Measurements from ENCODE around the gene PUSL1.

The PUSL1 gene

DNA sequence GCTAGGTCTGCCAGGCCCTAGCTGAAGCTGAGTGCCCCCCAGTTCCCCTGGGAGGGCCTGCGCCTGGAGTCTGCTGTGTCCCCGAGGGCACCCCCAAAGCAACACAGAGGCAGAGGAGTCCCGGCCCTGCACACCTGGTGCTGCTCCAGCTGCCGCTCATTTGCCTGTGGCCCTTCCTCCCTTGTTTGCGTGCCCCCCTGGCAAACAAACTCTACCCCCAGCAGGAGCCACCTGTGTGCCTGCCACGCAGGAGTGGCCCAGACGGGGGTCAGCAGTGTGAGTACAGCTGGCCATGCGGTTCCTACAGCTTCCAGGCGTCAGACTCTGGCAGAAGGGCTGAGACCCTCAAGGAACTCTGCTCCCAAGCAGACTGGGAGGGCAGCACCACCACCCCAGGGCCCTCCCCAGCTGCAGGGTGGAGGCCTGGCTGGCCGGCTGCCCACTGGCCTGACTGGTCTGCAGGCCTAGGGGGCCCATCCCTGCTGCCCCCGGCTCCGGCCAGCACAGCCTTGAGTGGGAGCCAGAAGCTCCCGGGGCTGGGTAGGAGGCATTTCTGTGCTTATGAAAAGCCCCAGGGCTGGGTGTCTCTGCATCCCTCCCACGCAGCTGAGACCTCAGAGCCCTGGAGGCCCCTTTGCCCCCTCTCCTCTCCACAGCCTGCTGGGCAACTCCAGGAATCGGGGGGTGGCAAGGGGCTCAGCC is 22.1 kb downstream of the PUSL1 start:
- DNase-seq (ENCODE audit: low read depth, low spot score), result no peak
- Histone ChIP-seq H3K4me3 (ENCODE audit: insufficient read length, low read depth) (no peak overlapping the region), H3K4me1 (ENCODE audit: insufficient read depth, insufficient read length) (peaks cover 6% of the 10 kb centered on the region), H3K36me3 (ENCODE audit: insufficient read depth, insufficient read length, low read length) (peaks cover 21% of the 10 kb centered on the region), H3K27me3 (ENCODE audit: insufficient read depth, insufficient read length) (no peaks in the 10 kb centered on the region), H3K9me3 (ENCODE audit: insufficient read depth, low read length) (no peaks in the 10 kb centered on the region), H3K9ac (ENCODE audit: insufficient read length, low read depth) (no peak overlapping the region)
- TF ChIP-seq ZNF274 (IDR thresholded peaks at IDR 0.05; ENCODE audit: low read depth, low read length) (no peak), YY1 (IDR thresholded peaks at IDR 0.05; ENCODE audit: insufficient read depth, insufficient read length) (no peak), SUZ12 (IDR thresholded peaks at IDR 0.05; ENCODE audit: extremely low read depth, insufficient read depth, insufficient read length) (no peak)

DNA sequence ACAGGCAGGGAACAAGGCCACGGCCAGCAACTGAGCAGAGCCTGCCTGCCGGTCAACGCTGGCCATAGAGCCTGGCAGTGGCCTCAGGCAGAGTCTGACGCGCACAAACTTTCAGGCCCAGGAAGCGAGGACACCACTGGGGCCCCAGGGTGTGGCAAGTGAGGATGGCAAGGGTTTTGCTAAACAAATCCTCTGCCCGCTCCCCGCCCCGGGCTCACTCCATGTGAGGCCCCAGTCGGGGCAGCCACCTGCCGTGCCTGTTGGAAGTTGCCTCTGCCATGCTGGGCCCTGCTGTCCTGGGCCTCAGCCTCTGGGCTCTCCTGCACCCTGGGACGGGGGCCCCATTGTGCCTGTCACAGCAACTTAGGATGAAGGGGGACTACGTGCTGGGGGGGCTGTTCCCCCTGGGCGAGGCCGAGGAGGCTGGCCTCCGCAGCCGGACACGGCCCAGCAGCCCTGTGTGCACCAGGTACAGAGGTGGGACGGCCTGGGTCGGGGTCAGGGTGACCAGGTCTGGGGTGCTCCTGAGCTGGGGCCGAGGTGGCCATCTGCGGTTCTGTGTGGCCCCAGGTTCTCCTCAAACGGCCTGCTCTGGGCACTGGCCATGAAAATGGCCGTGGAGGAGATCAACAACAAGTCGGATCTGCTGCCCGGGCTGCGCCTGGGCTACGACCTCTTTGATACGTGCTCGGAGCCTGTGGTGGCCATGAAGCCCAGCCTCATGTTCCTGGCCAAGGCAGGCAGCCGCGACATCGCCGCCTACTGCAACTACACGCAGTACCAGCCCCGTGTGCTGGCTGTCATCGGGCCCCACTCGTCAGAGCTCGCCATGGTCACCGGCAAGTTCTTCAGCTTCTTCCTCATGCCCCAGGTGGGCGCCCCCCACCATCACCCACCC is 22.9 kb downstream of the PUSL1 start, which contains the start of gene TAS1R3:
TAS1R3 (plus strand) TSS at position 213 of the 898 bp plus-strand sequence; CDS start at position 279, 66 bp downstream.
- Histone ChIP-seq H3K9ac (ENCODE audit: insufficient read length, low read depth) (no peak within 1 kb of the TSS), H3K4me1 (ENCODE audit: insufficient read depth, insufficient read length) (peaks cover 4% of the 10 kb centered on the region), H3K9me3 (ENCODE audit: insufficient read depth, low read length) (no peaks in the 10 kb centered on the region), H3K27me3 (ENCODE audit: insufficient read depth, insufficient read length) (no peaks in the 10 kb centered on the region), H3K36me3 (ENCODE audit: insufficient read depth, insufficient read length, low read length) (peaks cover 22% of the 10 kb centered on the region), H3K4me3 (ENCODE audit: insufficient read length, low read depth) (no peak within 1 kb of the TSS)
- DNase-seq (ENCODE audit: low read depth, low spot score), result no peak
- TF ChIP-seq ZNF274 (IDR thresholded peaks at IDR 0.05; ENCODE audit: low read depth, low read length) (no peak), YY1 (IDR thresholded peaks at IDR 0.05; ENCODE audit: insufficient read depth, insufficient read length) (no peak), SUZ12 (IDR thresholded peaks at IDR 0.05; ENCODE audit: extremely low read depth, insufficient read depth, insufficient read length) (no peak)

DNA sequence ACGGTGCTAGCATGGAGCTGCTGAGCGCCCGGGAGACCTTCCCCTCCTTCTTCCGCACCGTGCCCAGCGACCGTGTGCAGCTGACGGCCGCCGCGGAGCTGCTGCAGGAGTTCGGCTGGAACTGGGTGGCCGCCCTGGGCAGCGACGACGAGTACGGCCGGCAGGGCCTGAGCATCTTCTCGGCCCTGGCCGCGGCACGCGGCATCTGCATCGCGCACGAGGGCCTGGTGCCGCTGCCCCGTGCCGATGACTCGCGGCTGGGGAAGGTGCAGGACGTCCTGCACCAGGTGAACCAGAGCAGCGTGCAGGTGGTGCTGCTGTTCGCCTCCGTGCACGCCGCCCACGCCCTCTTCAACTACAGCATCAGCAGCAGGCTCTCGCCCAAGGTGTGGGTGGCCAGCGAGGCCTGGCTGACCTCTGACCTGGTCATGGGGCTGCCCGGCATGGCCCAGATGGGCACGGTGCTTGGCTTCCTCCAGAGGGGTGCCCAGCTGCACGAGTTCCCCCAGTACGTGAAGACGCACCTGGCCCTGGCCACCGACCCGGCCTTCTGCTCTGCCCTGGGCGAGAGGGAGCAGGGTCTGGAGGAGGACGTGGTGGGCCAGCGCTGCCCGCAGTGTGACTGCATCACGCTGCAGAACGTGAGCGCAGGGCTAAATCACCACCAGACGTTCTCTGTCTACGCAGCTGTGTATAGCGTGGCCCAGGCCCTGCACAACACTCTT is 23.8 kb downstream of the PUSL1 start:
- no peak for DNase-seq (ENCODE audit: low read depth, low spot score)
- peaks cover 29% of the 10 kb centered on the region for H3K36me3 ChIP-seq (ENCODE audit: insufficient read depth, insufficient read length, low read length)
- peaks cover 4% of the 10 kb centered on the region for H3K4me1 ChIP-seq (ENCODE audit: insufficient read depth, insufficient read length)
- H3K27me3 ChIP-seq (ENCODE audit: insufficient read depth, insufficient read length), result no peaks in the 10 kb centered on the region
- no peak for TF ChIP-seq ZNF274 (IDR thresholded peaks at IDR 0.05; ENCODE audit: low read depth, low read length)
- no peak for TF ChIP-seq YY1 (IDR thresholded peaks at IDR 0.05; ENCODE audit: insufficient read depth, insufficient read length)
- TF ChIP-seq SUZ12 (IDR thresholded peaks at IDR 0.05; ENCODE audit: extremely low read depth, insufficient read depth, insufficient read length), result no peak
- H3K9ac ChIP-seq (ENCODE audit: insufficient read length, low read depth), result no peak overlapping the region
- H3K9me3 ChIP-seq (ENCODE audit: insufficient read depth, low read length), result no peaks in the 10 kb centered on the region
- H3K4me3 ChIP-seq (ENCODE audit: insufficient read length, low read depth), result no peak overlapping the region

DNA sequence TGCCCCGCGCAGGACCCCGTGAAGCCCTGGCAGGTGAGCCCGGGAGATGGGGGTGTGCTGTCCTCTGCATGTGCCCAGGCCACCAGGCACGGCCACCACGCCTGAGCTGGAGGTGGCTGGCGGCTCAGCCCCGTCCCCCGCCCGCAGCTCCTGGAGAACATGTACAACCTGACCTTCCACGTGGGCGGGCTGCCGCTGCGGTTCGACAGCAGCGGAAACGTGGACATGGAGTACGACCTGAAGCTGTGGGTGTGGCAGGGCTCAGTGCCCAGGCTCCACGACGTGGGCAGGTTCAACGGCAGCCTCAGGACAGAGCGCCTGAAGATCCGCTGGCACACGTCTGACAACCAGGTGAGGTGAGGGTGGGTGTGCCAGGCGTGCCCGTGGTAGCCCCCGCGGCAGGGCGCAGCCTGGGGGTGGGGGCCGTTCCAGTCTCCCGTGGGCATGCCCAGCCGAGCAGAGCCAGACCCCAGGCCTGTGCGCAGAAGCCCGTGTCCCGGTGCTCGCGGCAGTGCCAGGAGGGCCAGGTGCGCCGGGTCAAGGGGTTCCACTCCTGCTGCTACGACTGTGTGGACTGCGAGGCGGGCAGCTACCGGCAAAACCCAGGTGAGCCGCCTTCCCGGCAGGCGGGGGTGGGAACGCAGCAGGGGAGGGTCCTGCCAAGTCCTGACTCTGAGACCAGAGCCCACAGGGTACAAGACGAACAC is 24.5 kb downstream of the PUSL1 start:
- Histone ChIP-seq H3K9ac (ENCODE audit: insufficient read length, low read depth) (no peak overlapping the region), H3K4me3 (ENCODE audit: insufficient read length, low read depth) (no peak overlapping the region), H3K9me3 (ENCODE audit: insufficient read depth, low read length) (no peaks in the 10 kb centered on the region), H3K27me3 (ENCODE audit: insufficient read depth, insufficient read length) (no peaks in the 10 kb centered on the region), H3K4me1 (ENCODE audit: insufficient read depth, insufficient read length) (peaks cover 4% of the 10 kb centered on the region), H3K36me3 (ENCODE audit: insufficient read depth, insufficient read length, low read length) (peaks cover 27% of the 10 kb centered on the region)
- no peak for TF ChIP-seq SUZ12 (IDR thresholded peaks at IDR 0.05; ENCODE audit: extremely low read depth, insufficient read depth, insufficient read length)
- no peak for TF ChIP-seq YY1 (IDR thresholded peaks at IDR 0.05; ENCODE audit: insufficient read depth, insufficient read length)
- no peak for TF ChIP-seq ZNF274 (IDR thresholded peaks at IDR 0.05; ENCODE audit: low read depth, low read length)
- no peak for DNase-seq (ENCODE audit: low read depth, low spot score)

DNA sequence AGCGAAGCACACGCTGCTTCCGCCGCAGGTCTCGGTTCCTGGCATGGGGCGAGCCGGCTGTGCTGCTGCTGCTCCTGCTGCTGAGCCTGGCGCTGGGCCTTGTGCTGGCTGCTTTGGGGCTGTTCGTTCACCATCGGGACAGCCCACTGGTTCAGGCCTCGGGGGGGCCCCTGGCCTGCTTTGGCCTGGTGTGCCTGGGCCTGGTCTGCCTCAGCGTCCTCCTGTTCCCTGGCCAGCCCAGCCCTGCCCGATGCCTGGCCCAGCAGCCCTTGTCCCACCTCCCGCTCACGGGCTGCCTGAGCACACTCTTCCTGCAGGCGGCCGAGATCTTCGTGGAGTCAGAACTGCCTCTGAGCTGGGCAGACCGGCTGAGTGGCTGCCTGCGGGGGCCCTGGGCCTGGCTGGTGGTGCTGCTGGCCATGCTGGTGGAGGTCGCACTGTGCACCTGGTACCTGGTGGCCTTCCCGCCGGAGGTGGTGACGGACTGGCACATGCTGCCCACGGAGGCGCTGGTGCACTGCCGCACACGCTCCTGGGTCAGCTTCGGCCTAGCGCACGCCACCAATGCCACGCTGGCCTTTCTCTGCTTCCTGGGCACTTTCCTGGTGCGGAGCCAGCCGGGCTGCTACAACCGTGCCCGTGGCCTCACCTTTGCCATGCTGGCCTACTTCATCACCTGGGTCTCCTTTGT is 25.3 kb downstream of the PUSL1 start:
- Histone ChIP-seq H3K9me3 (ENCODE audit: insufficient read depth, low read length) (no peaks in the 10 kb centered on the region), H3K4me3 (ENCODE audit: insufficient read length, low read depth) (no peak overlapping the region), H3K27me3 (ENCODE audit: insufficient read depth, insufficient read length) (no peaks in the 10 kb centered on the region), H3K36me3 (ENCODE audit: insufficient read depth, insufficient read length, low read length) (peaks cover 28% of the 10 kb centered on the region), H3K4me1 (ENCODE audit: insufficient read depth, insufficient read length) (peaks cover 4% of the 10 kb centered on the region), H3K9ac (ENCODE audit: insufficient read length, low read depth) (no peak overlapping the region)
- TF ChIP-seq SUZ12 (IDR thresholded peaks at IDR 0.05; ENCODE audit: extremely low read depth, insufficient read depth, insufficient read length), result no peak
- TF ChIP-seq YY1 (IDR thresholded peaks at IDR 0.05; ENCODE audit: insufficient read depth, insufficient read length), result no peak
- no peak for TF ChIP-seq ZNF274 (IDR thresholded peaks at IDR 0.05; ENCODE audit: low read depth, low read length)
- DNase-seq (ENCODE audit: low read depth, low spot score), result no peak

DNA sequence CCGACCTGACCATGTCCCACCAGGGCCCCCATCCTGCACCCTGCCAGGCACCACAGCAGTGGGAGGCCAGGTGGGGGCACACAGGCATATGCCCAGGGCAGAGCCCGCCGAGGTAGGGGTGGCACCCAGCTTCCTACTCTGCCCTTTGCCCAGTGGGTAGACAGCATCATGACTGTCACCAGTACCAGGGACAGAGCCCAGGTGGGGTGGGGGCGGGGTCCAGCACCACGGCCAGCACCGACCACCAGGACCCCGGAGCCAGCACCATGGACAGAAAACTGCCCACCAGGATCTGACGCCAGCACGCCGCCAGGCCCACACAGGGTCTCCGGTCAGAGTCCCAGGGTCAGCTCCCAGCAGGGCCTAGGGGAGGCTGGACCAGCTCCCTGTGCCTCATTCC is 26.4 kb downstream of the PUSL1 start:
- Histone ChIP-seq H3K4me1 (ENCODE audit: insufficient read depth, insufficient read length) (peaks cover 4% of the 10 kb centered on the region), H3K36me3 (ENCODE audit: insufficient read depth, insufficient read length, low read length) (peaks cover 33% of the 10 kb centered on the region), H3K9me3 (ENCODE audit: insufficient read depth, low read length) (no peaks in the 10 kb centered on the region), H3K9ac (ENCODE audit: insufficient read length, low read depth) (no peak overlapping the region), H3K27me3 (ENCODE audit: insufficient read depth, insufficient read length) (no peaks in the 10 kb centered on the region), H3K4me3 (ENCODE audit: insufficient read length, low read depth) (no peak overlapping the region)
- TF ChIP-seq YY1 (IDR thresholded peaks at IDR 0.05; ENCODE audit: insufficient read depth, insufficient read length), result no peak
- no peak for TF ChIP-seq SUZ12 (IDR thresholded peaks at IDR 0.05; ENCODE audit: extremely low read depth, insufficient read depth, insufficient read length)
- no peak for TF ChIP-seq ZNF274 (IDR thresholded peaks at IDR 0.05; ENCODE audit: low read depth, low read length)
- DNase-seq (ENCODE audit: low read depth, low spot score), result no peak
